Activated CD8-positive, alpha-beta memory T cell treated with anti-CD3 and anti-CD28 coated beads, Interleukin-2, amount 50 U/mL, for 24 hours (primary cell): Measurements from ENCODE around the gene FPGS.
"Not testable (repeated sequence)": the region's sequence is repeated elsewhere in the genome, so short reads cannot be mapped to it uniquely, and the experiment has no call there.

ENCODE experiments used
- DNase-seq: peaks from one replicate; pipeline ENCODE4 v3.0.0-alpha.2; 2020; ENCODE audit errors: extremely low read depth

The FPGS gene

DNA sequence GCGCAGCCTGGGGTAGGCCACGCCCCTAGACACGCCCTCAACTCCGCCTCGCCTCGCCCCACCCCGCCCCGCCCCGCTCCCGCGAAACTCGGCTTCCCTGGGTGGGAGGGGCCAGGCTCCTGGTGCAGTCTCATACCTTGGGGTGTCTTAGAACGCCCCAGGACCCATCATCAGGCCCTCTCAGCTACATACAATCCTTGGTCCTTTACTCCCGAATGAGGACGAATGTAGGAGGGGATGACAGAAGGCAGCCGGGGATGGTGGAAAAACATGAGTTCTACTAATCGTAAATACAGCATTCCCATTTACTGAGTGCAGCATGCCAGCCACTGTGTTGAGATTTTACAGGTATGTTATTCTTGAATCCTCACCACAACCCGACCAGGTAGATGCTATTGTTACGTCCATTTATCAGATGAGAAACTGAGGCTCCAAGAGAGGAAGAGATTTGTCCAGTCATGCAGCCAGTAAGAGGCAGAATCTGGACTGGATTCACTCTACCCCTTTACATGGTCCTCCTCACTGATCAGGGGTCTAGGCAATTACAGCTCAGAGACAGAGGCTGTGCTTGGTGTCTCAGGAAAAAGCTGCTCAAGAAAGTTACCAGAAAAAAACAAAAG is 31.0 kb upstream of the FPGS start:
- no peak for DNase-seq

- no peak for DNase-seq
These were observed 30.1 kb upstream of the FPGS start for GRCh38 chr9:127772603-127773002.

- DNase-seq = no peak
These were observed 29.4 kb upstream of the FPGS start for GRCh38 chr9:127773272-127773671.

GRCh38 chr9:127773981-127774380 is 28.7 kb upstream of the FPGS start:
- no peak for DNase-seq

- DNase-seq = no peak
These were observed 26.3 kb upstream of the FPGS start for GRCh38 chr9:127776195-127776923.

GRCh38 chr9:127776924-127777289 is 25.8 kb upstream of the FPGS start:
- DNase-seq = no peak

GRCh38 chr9:127777368-127777980 is 25.2 kb upstream of the FPGS start:
- no peak for DNase-seq

GRCh38 chr9:127778280-127779135 is 24.2 kb upstream of the FPGS start, which contains the start of gene SH2D3C:
SH2D3C (minus strand) TSS chr9:127778666; CDS start chr9:127778627, 39 bp downstream.
- no peak for DNase-seq

DNA sequence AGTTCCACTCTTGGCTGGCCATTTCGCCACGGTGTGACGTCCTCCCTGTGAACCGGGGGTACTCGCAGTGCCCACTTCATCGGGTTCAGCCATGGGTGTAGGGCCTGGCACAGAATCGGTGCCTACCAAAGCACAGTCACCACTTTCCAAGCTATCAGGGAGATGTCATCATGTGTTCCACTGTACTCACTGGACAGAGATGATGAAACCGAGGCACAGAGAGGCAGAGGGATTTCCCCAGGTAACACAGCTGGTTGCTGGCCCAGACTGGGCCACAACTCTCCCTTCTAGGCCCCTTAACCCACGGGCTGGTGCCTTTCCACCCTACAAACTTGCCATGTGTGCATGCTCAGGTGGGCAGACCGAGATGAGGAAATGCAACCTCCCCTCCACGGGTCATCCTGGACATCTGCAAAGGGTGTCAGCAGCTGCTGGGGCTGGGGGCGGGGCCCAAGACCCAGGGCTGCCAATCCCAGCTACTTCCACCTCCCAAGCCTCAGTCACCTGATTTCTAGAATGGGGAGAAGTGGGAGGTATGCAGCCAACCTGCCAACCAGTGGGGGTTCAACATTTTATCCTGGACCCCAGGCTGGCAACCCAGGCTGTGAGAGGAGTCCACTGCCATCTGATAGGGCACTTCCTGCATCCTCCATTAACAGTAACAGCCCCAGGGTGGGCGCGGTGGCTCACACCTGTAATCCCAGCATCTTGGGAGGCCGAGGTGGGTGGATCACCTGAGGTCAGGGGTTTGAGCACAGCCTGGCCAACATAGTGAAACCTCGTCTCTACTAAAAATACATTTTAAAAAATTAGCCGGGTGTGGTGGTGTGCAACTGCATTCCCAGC is 23.3 kb upstream of the FPGS start:
- peak; percentile 33 for DNase-seq

DNA sequence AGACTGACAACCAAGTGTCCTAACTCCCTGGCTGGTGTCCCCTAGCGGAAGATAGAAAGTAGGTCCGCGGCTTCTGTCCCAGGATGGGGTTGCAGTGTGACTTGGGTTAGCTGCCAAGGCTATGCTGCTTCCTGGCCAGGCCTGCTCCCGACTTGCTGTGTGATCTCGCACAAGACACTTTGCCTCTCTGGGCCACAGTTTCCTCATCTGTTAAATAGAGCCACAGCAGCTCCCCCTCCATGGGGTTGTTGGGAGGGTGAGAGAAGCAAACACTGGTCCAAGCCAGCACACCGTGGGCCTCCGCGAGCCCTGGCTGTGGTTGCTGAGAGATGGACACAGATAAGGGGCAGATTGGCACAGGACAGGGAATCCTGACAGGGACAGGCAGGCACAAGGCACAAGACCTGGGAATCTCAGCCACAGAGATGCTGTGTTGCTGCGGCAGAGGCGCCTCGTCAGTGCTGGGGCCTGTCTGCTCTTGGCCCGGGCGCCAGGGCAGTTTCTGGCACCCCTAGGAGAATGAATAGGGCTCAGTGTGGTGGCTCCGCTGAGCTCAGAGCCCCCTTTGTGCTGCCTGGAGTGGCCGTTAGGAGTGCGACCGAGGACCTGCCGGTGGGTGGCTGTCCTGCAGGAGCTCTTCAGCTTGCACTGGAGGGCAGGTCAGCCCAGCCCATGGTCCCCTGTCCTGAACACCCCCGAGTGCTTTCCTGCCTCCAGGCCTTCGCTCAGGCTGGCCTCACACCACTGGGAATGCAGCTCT is 22.4 kb upstream of the FPGS start:
- no peak for DNase-seq

DNA sequence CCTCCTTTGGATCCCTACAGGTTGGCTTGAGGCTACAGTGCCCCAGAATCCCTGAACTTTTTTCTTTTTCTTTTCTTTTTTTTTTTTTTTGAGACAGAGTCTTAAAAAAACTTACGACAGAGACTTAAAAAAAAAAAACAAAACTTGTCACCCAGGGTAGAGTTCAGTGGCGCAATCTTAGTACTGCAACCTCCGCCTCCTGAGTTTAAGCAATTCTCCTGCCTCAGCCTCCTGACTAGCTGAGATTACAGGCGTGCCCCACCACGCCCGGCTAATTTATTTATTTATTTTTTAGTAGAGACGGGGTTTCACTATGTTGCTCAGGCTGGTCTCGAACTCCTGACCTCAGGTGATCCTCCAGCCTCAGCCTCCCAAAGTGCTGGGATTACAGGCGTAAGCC is 21.8 kb upstream of the FPGS start:
- not testable (repeated sequence) for DNase-seq

GRCh38 chr9:127781806-127782205 is 20.9 kb upstream of the FPGS start:
- DNase-seq = no peak

- peak; percentile 44 for DNase-seq
These were observed 19.3 kb upstream of the FPGS start for GRCh38 chr9:127783111-127784008.

DNA sequence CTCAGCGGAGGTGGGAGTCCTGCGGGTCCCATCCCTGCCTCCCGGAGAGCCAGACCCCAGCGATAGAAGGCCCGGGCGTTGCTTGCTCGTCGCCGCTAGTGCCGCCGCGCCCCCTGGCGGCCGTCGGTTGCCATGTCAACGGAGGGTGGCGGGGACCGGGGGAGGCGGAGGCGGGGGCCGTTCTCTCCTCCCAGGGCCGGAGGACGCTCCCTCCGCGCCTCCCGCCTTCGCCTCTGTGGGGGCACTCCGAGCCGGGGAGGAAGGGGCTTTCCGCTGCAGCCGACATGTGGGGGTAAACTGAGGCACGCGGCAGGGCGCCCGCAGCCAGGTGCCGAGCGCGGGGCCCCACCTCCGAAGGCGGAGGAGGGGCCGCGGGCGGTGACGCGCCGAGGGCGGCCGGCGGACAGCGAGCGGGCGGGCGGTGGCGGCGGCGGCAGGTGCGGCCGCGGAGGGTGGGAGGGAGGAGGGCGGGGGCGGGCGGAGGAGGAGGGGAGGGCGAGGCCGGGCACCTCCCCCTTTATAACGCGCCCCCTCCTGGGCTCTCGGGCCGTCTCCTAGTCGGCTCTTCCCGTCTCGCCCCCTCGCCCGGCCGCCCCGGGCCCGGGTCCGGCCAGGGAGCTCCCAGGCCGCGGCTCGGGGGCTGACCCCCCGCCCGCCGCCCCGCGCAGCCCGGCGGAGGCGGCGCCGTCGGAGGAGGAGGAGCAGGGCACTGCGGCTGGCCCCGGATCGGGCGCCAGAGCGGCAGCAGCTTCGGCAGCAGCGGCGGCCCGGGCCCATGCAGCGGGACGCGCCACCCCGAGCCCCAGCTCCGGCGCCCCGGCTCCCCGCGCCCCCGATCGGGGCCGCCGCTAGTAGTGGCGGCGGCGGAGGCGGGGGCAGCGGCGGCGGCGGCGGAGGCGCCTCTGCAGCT is 17.4 kb upstream of the FPGS start:
- DNase-seq = peak; percentile 62

GRCh38 chr9:127785933-127786772 is 16.5 kb upstream of the FPGS start, which contains the start of gene CDK9:
CDK9 (plus strand) TSS chr9:127786034; CDS start chr9:127786149, 115 bp downstream.
- DNase-seq = peak; percentile 75

- DNase-seq = no peak
These were observed 15.9 kb upstream of the FPGS start for GRCh38 chr9:127786773-127787104.

- peak; percentile 56 for DNase-seq
These were observed 14.2 kb upstream of the FPGS start for GRCh38 chr9:127788337-127789011.
